NCI-H2227 (cell line): ENCODE results near the gene CTRB1.

Experiments
- DNase-seq: peaks from one replicate; lab custom pipeline; 2025; ENCODE audit not compliant: unreplicated experiment; lab: John Stamatoyannopoulos, UW

The CTRB1 gene

DNA sequence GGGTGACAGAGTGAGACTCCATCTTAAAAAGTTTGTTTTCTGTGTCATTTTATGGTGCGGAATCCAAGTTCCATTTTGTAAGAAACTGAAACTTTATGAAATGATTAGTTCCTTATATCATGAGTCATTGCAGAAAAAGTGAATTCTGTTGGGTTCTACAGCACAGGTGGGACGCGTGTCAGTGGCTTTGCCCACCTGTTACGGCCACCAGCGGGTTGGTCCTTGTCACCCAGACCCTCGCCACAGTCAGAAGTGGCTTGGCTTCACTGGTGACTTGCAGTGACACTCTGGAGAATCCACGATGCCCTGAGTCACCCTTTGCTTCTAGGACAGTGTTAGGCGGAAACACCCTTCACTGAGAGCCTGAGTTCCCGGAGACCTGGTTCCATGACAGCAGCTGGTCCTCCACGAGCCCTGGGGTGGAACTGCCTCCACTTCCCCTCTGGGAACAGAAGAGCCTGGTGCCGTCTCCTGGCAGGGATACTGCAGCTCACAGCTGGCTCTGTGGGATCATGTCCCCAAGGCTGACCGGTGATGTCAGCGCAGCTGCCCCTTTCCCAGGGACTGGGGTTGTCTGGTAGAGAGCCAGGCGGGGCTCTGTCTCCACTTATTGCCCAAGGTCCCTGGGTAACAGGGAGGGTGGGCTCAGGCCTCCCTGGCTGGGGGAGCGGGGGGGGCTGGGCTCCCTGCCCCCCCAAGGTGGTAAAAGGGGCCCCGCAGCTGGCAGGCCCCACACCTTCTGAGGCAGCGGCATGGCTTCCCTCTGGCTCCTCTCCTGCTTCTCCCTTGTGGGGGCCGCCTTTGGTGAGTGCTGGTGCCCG is at the start of gene CTRB1:
Gene CTRB1 (plus strand): TSS at position 733 of the 821 bp plus-strand sequence. CDS start 20 bp downstream, at position 753.
- no peak for DNase-seq

DNA sequence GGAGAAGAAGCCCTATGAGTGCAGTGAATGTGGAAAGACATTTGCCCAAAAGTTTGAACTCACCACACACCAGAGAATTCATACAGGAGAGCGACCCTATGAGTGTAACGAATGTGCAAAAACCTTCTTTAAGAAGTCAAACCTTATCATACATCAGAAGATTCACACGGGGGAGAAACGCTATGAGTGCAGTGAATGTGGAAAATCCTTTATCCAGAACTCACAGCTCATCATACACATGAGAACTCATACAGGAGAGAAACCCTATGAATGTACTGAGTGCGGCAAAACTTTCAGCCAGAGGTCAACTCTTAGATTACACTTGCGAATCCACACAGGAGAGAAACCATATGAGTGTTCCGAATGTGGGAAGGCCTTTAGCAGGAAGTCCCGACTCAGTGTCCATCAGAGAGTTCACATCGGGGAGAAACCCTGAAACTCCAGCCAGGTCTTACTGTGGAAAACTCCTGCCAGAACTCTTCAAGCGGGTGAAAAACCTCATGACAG is 48.8 kb upstream of the CTRB1 start:
- DNase-seq: no peak

DNA sequence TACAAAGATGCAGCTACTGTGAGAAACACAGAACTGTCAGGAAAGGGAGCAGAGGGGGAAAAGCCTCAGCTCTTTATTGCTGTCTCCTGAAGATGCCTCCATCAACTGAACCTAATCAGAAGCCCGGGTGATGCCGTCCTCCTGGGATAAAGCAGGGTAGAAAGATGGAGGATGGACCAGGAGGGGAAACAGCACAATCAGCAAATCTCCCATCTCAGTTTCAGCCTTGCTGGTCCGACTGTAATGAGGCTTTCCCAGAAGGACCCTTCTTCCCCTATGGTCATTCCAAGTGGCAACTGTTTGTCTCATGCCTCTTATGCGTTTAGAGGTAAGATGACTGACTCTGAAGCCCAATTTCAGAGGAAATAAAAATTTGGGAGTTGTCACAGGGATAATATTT is 46.2 kb upstream of the CTRB1 start:
- no peak for DNase-seq

DNA sequence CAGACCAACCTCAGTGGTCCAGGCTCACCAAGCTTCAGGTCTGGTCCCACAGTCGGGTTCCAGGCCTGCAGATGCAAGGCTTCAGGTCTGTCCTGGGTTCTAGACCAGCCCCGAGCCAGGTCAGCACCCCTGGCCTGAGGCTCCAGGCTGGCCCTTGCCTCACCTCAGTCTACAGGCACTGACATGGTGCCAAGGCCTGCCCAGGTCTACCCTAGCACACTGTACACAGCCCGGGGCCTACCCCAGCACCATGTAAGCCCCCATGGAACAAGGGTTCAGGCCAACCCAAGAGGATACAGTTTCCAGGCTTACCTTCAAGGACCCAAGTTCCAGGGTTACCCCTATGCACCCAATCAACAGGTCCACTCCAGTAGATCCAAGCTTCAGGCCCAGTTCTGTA is 43.7 kb upstream of the CTRB1 start:
- DNase-seq: no peak

DNA sequence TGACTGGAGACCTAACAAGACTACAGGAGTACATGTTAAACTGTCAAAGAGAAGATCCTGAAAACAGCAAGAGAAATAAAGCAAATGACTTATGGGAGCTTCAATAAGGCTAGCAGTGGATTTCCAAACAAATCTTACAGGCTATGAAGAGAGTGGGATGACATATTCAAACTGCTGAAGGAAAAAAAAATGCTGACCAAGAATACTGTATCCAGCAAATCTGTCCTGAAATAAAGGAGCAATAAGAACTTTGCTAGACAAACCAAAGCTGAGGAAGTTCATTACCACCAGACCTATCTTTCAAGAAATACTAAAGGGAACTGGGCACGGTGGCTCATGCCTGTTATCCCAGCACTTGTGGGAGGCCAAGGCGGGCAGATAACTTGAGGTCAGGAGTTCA is 41.9 kb upstream of the CTRB1 start:
- no peak for DNase-seq

DNA sequence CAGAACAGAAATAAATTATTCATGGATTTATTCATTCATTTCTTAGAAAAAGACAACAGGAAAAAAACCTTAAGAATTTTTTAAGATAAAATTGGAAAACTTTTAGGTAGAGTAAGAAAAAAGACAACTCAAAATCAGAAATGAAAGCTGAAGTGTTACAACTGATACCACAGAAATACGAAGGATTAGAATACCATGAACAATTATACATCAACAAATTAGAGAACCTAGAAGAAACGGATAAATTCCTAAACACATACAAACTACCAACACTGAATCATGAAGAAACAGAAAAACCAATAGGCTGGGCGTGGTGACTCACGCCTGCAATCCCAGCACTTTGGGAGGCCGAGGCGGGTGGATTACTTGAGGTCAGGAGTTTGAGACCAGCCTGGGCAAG is 39.6 kb upstream of the CTRB1 start:
- no peak for DNase-seq

DNA sequence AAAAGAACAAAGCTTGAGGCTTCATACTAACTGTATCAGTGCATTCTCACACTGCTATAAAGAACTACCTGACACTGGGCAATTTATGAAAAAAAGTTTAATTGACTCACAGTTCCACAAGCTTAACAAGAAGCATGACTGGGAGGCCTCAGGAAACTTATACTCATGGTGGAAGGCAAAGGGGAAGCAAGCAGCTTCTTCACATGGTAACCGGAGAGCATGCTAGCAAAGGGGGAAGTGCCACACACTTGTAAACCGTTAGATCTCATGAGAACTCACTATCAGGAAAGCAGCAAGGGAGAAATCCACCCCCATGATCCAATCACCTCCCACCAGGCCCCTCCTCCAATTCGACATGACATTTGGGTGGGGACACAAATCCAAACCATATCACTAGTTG is 37.2 kb upstream of the CTRB1 start:
- DNase-seq: no peak

DNA sequence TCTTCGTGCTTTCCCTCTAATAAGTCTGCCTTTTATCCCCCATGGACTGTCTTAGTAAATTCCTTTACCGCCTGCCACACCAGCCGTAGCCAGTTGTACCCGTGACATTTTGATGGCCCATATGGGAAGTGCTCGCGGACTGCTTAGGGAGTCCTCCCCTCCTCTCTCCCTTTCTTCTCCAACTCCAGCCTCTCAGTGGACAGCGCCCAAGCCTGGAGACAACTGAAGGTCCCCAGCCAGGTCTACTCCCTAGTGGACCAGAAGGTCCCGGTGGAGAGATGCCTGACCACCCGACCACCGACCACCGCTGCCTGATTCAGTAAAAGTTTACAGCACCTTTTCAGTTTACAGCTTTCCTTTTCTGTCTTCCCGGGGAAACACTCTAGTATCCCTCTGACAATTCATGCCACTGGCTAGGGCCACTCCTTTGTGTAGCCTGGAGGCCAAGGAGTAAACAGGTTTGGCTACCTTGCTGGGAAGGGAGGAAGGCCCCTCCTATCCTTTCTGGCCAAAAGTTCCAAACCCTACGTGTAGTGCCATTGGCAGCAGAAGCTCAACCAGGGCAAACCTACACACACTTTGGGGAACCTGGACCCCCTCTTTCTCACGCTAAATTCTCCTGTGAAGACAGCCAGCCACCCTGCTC is 29.8 kb upstream of the CTRB1 start:
- DNase-seq: no peak

DNA sequence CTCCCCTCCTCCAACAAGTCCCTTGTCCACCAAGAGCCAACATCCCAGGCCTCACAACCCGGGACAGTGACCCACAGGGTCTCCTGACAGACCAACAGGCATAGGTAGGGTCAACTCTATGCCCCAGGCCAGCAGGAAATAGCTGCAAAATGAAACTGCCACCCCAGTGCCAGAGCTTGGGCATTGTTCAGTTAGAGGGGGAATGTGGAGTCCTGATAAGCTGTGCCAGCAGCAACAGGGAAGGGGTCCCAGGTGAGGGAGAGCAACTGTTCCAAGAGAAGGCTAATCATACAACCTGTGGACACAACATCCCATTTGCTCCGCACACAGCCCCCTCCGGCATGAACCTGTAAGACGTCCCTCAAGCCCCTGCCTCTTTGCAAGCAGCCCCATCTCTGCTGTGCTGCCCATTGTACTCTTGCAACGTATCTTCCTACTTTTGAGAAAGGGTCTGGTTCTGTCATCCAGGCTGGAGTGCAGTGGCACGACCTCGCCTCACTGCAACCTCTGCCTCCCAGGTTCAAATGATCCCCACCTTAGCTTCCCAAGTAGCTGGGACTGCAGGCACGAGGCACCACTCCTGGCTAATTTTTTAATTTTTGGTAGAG is 29.0 kb upstream of the CTRB1 start:
- no peak for DNase-seq

DNA sequence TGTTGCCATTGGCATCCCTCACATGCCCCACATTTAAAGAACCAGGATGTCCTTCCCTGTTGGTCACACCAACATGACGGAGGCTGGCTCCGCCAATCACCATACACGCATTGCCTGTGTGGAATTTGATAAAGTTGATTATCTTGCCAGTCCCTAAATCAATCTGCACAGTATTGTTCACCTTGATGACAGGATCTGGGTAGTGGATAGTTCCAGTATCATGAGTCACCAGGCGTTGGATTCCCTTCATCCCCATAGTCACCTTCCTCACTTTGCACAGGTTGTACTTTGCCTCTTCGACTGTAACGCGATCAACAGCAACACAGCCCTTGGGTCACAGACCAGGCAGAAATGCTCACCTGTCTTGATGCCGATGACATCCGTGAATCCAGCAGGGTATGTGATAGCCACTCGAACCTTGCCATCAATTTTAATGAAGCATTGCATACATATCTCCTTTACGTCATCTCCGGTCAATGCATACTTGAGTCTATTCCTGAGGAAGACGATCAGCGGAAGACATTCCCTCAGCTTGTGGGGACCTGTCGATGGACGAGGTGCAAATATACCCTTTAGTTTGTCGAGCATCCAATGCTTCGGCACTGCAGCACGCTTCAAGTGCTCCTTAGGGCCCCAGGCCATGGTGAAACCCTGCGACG is 26.1 kb upstream of the CTRB1 start:
- no peak for DNase-seq

DNA sequence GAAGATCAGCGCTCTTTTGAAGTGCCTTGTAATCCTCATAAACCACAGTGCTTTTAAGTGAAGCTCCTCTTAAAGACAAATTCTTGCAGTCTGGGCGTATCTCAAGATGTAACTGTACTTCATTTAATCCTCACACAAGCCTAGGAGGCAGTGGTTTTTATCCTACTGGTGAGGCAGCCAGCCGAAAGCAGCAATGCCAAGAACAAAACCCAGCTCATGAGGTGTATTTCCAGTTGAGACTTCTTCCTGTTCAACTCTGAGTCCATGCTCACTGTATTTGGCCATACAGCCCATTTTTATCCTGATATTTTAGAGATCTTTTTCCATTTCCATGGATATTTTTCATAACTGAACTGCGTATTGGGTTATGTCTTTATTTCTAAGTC is 25.5 kb upstream of the CTRB1 start:
- no peak for DNase-seq

DNA sequence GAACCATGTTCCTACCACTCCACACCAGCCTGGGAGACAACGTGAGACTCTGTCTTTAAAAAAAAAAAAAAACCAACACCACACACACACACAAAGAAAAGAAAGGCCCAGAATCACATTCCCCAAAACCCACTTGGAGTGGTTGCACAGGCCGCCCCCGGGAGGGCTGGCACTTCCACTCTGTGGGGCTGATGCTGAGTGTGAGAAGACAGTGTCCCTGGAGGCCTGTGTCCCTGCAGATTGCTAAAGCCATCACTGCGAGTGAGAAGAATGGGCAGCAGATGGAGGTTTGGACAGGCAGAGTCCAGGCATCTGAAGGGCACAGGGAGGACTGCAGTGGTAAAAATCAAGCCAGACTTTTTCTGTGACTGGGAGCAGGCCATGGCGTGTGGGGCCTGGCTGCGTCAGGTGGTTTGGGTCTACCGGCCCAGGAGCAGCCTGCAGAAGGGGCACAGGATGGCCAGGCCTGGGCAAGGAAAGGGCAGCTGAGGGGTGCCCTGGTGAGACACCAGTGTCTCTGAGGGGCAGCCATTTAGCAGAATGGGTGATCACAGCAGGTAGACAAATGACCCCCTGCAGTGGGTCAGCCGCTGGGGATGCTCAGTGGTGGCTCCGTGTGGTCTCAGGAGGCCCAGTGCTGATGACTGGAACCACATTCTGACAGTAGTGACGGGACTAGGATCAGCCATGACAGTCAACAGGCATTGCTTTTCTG is 24.9 kb upstream of the CTRB1 start:
- no peak for DNase-seq

DNA sequence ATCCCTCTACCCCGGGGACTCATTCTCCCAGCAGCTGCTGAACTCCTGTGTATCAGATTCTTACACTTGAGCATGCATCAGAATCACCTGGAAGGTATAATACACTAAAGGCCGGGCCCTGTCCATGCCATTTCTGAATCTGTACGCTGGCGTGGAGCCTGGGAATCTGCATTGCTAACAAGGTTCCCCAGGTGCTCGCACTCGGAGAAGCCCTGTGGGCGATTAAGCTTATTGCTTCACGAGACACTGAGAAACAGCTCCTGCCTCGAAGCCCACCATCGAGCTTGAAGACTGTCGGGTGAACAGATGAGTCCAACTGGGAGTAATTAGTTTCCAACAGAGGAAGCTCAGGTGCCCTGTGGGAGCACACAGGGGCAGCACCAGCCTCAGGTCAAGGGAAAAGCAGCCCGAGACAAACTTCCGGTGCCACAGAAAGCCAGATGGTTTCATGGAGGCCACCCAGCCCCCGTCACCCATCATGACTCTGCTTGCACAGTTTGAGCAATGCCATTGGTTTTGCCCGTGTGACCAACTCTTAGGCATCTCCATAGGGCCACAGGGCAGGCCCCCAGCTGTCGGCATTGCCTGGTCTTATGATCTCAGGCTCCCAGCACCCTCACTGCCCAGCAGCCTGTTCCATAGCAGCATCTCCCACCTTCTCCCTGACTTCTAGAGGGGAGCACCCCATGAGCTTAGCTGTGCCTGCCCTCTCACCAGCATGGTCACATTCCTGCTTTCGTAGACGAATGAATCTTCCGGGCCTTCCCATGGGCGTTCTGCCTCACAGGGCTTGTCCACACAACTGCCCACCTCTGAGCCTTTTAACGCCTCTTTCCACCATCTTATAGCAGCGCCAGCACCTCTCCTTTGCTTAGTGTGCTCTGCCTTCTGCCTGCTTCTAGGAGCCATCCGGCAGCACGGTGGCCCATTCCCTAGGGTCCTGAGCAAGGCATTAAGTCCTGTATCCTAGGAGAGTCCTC is 22.7 kb upstream of the CTRB1 start:
- DNase-seq: no peak

DNA sequence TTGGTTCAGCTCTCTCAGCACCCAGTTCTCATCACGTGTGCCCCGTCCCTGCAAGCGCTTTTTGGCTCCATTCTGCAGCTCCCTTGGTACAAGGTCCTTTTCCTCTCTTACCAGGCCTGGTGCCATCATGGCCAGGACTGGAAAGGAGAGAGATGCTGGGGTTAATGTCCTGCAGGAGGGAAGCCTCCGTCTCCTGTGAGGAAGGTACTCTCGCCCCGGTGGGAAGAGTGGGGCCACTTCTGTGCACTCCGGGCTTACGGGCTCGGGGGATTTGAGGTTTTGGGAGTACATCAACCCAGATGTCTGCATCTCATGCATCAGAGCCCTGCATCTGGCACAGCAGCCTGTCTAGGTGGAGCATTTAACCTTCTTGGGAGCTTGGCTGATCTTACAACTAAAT is 22.0 kb upstream of the CTRB1 start:
- DNase-seq: no peak

DNA sequence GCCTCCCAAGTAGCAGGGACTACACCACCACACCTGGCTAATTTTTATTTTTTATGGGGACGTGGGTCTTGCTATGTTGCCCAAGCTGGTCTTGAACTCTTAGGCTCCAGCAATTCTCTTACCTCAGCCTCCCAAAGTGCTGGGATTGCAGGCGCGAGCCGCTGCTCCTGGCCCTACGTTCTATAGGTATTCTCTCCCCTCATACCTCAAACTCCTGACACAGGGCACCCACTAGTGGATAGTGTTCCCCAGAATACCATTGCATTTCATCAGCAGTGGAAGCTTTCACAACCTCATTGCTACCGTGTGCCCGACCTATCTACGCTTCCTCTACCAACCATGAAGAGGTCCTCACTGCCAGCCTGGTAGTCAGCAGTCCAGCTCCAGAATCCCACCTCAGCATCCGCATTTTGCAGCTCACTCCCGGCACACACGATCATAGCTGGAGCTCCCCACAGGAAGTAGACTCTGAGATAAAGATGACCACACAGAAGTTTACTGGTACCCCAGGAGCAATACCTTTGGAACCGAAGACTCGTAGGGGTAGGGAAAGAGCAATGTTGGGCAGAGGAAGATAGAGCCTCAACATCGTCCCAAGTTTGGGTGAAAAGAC is 21.2 kb upstream of the CTRB1 start:
- no peak for DNase-seq

DNA sequence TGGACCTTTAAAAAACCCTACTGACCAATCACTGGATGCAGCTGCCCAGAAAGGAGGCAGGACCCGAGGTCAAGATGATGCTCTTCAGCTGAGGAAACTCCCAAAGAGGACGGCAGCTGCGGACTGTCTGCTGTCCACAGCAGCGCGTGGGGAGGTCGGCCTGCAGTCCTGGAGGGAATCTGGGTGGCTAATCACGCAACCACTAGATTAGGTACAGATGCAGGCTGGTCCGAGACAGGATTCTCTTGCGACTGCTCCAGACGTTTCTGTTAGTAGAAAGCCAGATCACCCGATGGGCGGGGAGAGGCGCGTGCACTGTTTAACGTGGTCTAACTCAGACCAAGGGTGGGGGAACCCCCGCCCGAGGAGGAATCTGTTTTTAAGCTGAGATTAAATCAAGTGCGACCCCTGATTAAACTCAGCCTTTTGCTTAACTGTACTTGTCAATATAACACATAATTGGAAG is 20.6 kb upstream of the CTRB1 start:
- no peak for DNase-seq

DNA sequence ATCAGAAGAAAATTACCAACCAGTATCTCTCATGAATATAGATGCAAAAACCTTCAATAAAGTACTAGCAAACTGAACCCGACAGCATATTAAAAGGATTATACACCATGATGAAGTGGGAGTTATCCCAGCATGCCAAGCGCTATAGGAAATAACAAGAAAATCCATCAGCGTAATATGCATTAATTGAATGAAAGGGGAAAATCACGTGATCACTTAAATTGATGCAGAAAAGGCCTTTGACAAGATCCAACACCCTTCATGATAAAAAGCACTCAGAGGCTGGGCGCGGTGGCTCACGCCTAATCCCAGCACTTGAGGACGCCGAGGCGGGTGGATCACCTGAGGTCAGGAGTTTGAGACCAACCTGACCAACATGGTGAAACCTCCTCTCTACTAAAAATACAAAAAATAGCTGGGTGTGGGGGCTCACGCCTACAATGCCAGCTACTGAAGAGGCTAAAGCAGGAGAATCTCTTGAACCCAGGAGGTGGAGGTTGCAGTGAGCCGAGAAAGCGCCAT is 16.7 kb upstream of the CTRB1 start:
- no peak for DNase-seq

DNA sequence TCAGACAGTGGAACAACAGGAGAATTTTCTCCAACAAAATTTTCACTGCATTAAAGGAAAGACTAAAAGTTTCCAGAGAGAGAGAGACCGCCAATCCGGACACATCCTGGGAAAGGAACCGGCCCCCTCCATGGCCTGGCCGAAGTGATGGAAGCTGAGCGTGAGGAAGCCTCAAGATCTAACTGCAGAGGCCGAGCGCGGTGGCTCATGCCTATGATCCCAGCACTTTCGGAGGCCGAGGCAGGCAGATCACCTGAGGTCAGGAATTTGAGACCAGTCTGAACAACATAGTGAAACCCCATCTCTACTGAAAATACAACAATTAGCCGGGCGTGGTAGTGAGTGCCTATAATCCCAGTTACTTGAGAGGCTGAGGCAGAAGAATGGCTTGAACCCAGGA is 15.7 kb upstream of the CTRB1 start:
- no peak for DNase-seq
